Trophoblast cell (in vitro differentiated cells and primary cell): Measurements from ENCODE around the gene PALMD.

Experiments used
- DNase-seq, 2 donors: peaks; one replicate each; pipeline ENCODE4 v3.0.0-alpha.2; 2016
- H2AFZ ChIP-seq: 2 replicates; pipeline ENCODE4 v1.6.1; 2013; ENCODE audit warnings: low read length, moderate library complexity, mild to moderate bottlenecking; ENCODE audit not compliant: insufficient read depth, poor library complexity
- H2AK5ac ChIP-seq: 2 replicates; pipeline ENCODE4 v1.6.1; 2013; ENCODE audit warnings: mild to moderate bottlenecking, low read length
- H2BK120ac ChIP-seq: 2 replicates; pipeline ENCODE4 v1.6.1; 2013; ENCODE audit warnings: low read length, mild to moderate bottlenecking, moderate library complexity; ENCODE audit not compliant: insufficient read depth, poor library complexity
- H2BK12ac ChIP-seq: 2 replicates; pipeline ENCODE4 v1.6.1; 2013; ENCODE audit warnings: mild to moderate bottlenecking, low read length, moderate library complexity
- H2BK5ac ChIP-seq: 2 replicates; pipeline ENCODE4 v1.6.1; 2013; ENCODE audit warnings: low read length, low read depth, moderate library complexity, mild to moderate bottlenecking; ENCODE audit not compliant: poor library complexity
- H3K14ac ChIP-seq: 2 replicates; pipeline ENCODE4 v1.6.1; 2013; ENCODE audit warnings: mild to moderate bottlenecking, low read length
- H3K18ac ChIP-seq: 2 replicates; pipeline ENCODE4 v1.6.1; 2013; ENCODE audit warnings: mild to moderate bottlenecking, low read length
- H3K23ac ChIP-seq: 2 replicates; pipeline ENCODE4 v1.6.1; 2013; ENCODE audit warnings: low read length
- H3K27ac ChIP-seq: 2 replicates; pipeline ENCODE4 v1.5.1; 2013; ENCODE audit warnings: low read depth, mild to moderate bottlenecking, inconsistent platforms, low read length, moderate library complexity
- H3K27me3 ChIP-seq: 2 replicates; pipeline ENCODE4 v1.6.1; 2013; ENCODE audit warnings: inconsistent platforms, mild to moderate bottlenecking, low read length, moderate library complexity; ENCODE audit not compliant: insufficient read depth
- H3K36me3 ChIP-seq, 2 experiments: 1 replicate in 1 of 2; 2 replicates in 1 of 2; pipeline ENCODE4 v1.6.1; 2013; ENCODE audit warnings: low read length in 2 of 2, mild to moderate bottlenecking in 2 of 2, moderate library complexity in 1 of 2; ENCODE audit not compliant: insufficient read depth in 2 of 2, control insufficient read depth in 1 of 2
- H3K4ac ChIP-seq: 2 replicates; pipeline ENCODE4 v1.6.1; 2013; ENCODE audit warnings: low read depth, mild to moderate bottlenecking, low read length, moderate library complexity
- H3K4me1 ChIP-seq, 2 experiments: 1 replicate in 1 of 2; 2 replicates in 1 of 2; pipeline ENCODE4 v1.6.1; 2013; ENCODE audit warnings: low read length in 2 of 2, mild to moderate bottlenecking in 2 of 2, moderate library complexity in 1 of 2; ENCODE audit not compliant: insufficient read depth in 2 of 2, control insufficient read depth in 1 of 2
- H3K4me2 ChIP-seq: 2 replicates; pipeline ENCODE4 v1.6.1; 2013; ENCODE audit warnings: inconsistent platforms, mild to moderate bottlenecking, low read length, moderate library complexity
- H3K4me3 ChIP-seq: 2 replicates; pipeline ENCODE4 v1.5.1; 2013; ENCODE audit warnings: mild to moderate bottlenecking, low read depth, low read length, inconsistent platforms
- H3K79me1 ChIP-seq: one replicate; pipeline ENCODE4 v1.6.1; 2013; ENCODE audit warnings: low read length
- H3K79me2 ChIP-seq: 2 replicates; pipeline ENCODE4 v1.6.1; 2013; ENCODE audit warnings: low read length, mild to moderate bottlenecking; ENCODE audit not compliant: control insufficient read depth, insufficient read depth, poor library complexity
- H3K9ac ChIP-seq: 2 replicates; pipeline ENCODE4 v1.6.1; 2013; ENCODE audit warnings: mild to moderate bottlenecking, low read length
- H3K9me3 ChIP-seq: 2 replicates; pipeline ENCODE4 v1.6.1; 2013; ENCODE audit warnings: low read depth, mild to moderate bottlenecking, control low read depth, inconsistent platforms, low read length; ENCODE audit not compliant: insufficient read depth
- H4K12ac ChIP-seq: 2 replicates; pipeline ENCODE4 v1.6.1; 2013; ENCODE audit warnings: low read depth, mild to moderate bottlenecking, low read length, moderate library complexity
- H4K8ac ChIP-seq: 2 replicates; pipeline ENCODE4 v1.6.1; 2013; ENCODE audit warnings: low read depth, mild to moderate bottlenecking, low read length, moderate library complexity
- H4K91ac ChIP-seq: one replicate; pipeline ENCODE4 v1.6.1; 2013; ENCODE audit warnings: low read depth, mild to moderate bottlenecking, low read length, moderate library complexity
- WGBS: extraction: QIAGEN DNeasy Blood & Tissue Kit; methylation state at CpG from one replicate; pipeline ENCODE4 v1.1.7; 2013; ENCODE audit warnings: missing lambda C conversion rate; ENCODE audit not compliant: insufficient read length, insufficient coverage; ENCODE audit errors: extremely low coverage; 5-methylcytosine and 5-hydroxymethylcytosine counted together

Gene PALMD

DNA sequence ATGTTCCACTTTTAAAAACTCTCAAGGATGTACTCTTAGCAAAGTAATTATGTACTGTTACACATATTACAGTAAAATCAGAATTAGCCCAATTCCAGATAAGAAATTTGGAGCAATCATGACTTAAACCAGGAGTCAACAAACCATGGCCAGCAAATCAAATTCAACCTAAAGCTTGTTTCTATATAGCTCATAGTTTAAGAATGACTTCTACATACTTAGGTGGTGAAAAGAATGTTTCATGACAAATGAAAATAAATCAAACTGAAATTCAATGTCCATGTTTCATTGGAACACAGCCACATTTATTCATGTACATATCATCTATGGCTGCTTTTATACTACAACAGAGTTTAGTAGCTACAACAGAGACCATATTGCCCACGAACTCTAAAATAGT lies 85.5 kb downstream of the PALMD start:
- Histone ChIP-seq H3K4me2 (no peak overlapping the region), H4K12ac (no peak overlapping the region), H2BK120ac (no peak overlapping the region), H2BK5ac (no peak overlapping the region), H3K36me3 (peaks cover 1 to 2% of the 10 kb centered on the region in 2 experiments), H3K9me3 (no peaks in the 10 kb centered on the region), H3K27ac (no peak overlapping the region), H4K91ac (no peak overlapping the region), H4K8ac (no peak overlapping the region), H3K23ac (no peak overlapping the region), H3K18ac (no peak overlapping the region), H3K9ac (no peak overlapping the region), H2AFZ (no peak overlapping the region), H3K14ac (no peak overlapping the region), H3K4me3 (no peak overlapping the region), H3K4ac (no peak overlapping the region), H2AK5ac (no peak overlapping the region), H3K79me2 (no peaks in the 10 kb centered on the region), H2BK12ac (no peak overlapping the region), H3K79me1 (no peaks in the 10 kb centered on the region), H3K4me1 (no peaks in the 10 kb centered on the region), H3K27me3 (no peaks in the 10 kb centered on the region)
- no CpG with 5 or more reads among the region's 1 CpG for WGBS
- DNase-seq = no peak

DNA sequence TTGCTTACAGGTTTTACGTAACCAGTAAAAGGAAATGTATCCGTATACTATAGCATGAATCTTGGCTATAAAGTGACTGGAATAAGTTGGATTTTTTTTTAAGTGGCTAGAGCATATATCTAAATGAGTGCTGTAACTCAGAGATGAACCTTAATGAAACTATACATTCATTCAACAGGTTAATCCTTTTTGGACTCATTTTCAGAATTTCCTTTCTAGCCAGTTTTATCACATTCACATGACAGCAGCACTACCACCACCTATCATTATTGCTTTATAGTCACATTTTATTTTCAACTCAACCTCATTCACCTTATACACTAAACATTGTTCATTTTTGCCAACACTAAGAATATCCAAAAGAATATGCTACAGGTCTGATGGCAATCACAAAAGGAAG lies 89.9 kb downstream of the PALMD start:
- Histone ChIP-seq H3K23ac (no peak overlapping the region), H3K9ac (no peak overlapping the region), H3K79me1 (no peaks in the 10 kb centered on the region), H3K4me1 (no peaks in the 10 kb centered on the region), H2AFZ (no peak overlapping the region), H3K4ac (no peak overlapping the region), H4K12ac (no peak overlapping the region), H2BK12ac (no peak overlapping the region), H3K79me2 (no peaks in the 10 kb centered on the region), H3K27me3 (no peaks in the 10 kb centered on the region), H4K8ac (no peak overlapping the region), H3K14ac (no peak overlapping the region), H3K18ac (no peak overlapping the region), H3K4me2 (no peak overlapping the region), H2BK5ac (no peak overlapping the region), H3K4me3 (no peak overlapping the region), H3K9me3 (no peaks in the 10 kb centered on the region), H2AK5ac (no peak overlapping the region), H2BK120ac (no peak overlapping the region), H3K27ac (no peak overlapping the region), H4K91ac (no peak overlapping the region), H3K36me3 (peaks cover 4 to 5% of the 10 kb centered on the region in 2 experiments)
- DNase-seq = no peak
- WGBS = no CpG with 5 or more reads among the region's 2 CpGs

DNA sequence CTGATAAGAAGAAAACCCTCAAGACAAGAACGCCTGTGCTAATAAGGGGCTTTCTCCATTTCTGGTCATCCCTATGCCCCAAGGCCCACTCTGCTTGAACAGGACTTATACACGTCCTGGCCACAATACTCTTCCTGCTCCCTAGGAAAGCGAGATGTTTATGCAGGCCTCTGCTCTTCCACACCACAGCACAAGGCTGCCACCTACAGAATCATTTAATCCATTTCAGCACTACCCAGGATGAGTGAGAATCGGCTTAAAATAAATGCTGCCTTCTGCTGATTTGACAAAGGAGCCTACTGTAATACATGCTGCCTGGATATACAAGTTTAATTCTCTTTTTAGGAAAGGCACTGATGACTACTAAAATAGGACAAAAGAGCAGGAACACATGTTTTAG lies 91.1 kb downstream of the PALMD start:
- H3K18ac ChIP-seq = no peak overlapping the region
- no peak overlapping the region for H3K23ac ChIP-seq
- no peaks in the 10 kb centered on the region for H3K4me1 ChIP-seq
- H2BK120ac ChIP-seq = no peak overlapping the region
- H3K79me1 ChIP-seq = no peaks in the 10 kb centered on the region
- H3K27ac ChIP-seq = no peak overlapping the region
- peak; percentile 2 to 38 for DNase-seq
- H4K12ac ChIP-seq = no peak overlapping the region
- H3K27me3 ChIP-seq = no peaks in the 10 kb centered on the region
- WGBS = no CpG with 5 or more reads among the region's 4 CpGs
- no peak overlapping the region for H2AK5ac ChIP-seq
- no peak overlapping the region for H3K14ac ChIP-seq
- H3K4me3 ChIP-seq = no peak overlapping the region
- H3K4me2 ChIP-seq = no peak overlapping the region
- peaks cover 5 to 6% of the 10 kb centered on the region in 2 experiments for H3K36me3 ChIP-seq
- no peak overlapping the region for H2BK5ac ChIP-seq
- H4K8ac ChIP-seq = peak overlapping the region; percentile 60
- no peak overlapping the region for H3K9ac ChIP-seq
- no peak overlapping the region for H2BK12ac ChIP-seq
- no peaks in the 10 kb centered on the region for H3K9me3 ChIP-seq
- H3K4ac ChIP-seq = no peak overlapping the region
- H4K91ac ChIP-seq = no peak overlapping the region
- no peak overlapping the region for H2AFZ ChIP-seq
- H3K79me2 ChIP-seq = no peaks in the 10 kb centered on the region

DNA sequence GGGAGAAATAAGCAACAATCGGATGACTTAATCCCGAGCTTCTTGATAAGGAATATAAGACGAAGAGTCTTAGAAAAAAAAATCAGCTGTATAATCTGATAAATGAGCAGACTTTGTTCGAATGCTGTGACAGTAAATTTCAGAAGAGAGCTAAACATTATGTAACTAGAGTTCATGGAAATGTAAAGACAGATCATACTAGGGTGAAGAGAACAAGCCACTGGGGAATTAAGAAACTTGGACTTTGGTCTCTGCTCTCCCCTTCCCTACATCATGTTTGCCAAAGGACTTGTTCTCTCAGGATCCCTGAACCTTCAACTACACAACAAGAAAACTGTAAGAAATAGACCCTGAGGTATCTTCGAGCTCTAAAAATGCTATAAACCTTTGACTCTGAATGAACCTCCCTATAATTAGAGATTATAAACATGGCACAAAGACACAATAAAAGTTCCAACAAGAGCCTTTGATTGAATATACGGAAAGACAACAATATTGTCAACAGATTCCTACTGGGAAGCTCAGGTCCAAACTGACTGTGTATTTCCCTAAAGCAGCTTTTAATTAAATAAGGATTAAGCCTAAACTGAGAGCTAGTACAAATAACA lies 93.0 kb downstream of the PALMD start:
- H3K9ac ChIP-seq = no peak overlapping the region
- no peak overlapping the region for H2AFZ ChIP-seq
- H3K4me1 ChIP-seq = no peaks in the 10 kb centered on the region
- H3K79me2 ChIP-seq = no peaks in the 10 kb centered on the region
- H3K9me3 ChIP-seq = no peaks in the 10 kb centered on the region
- no peaks in the 10 kb centered on the region for H3K27me3 ChIP-seq
- H3K18ac ChIP-seq = no peak overlapping the region
- H3K4me2 ChIP-seq = no peak overlapping the region
- H3K4ac ChIP-seq = no peak overlapping the region
- H3K27ac ChIP-seq = no peak overlapping the region
- H4K91ac ChIP-seq = no peak overlapping the region
- H3K4me3 ChIP-seq = no peak overlapping the region
- H3K36me3 ChIP-seq = peaks cover 5 to 6% of the 10 kb centered on the region in 2 experiments
- no peak overlapping the region for H4K8ac ChIP-seq
- no peak overlapping the region for H2BK5ac ChIP-seq
- no peak overlapping the region for H4K12ac ChIP-seq
- H3K23ac ChIP-seq = no peak overlapping the region
- H3K14ac ChIP-seq = no peak overlapping the region
- no CpG with 5 or more reads among the region's 6 CpGs for WGBS
- DNase-seq = no peak
- no peak overlapping the region for H2AK5ac ChIP-seq
- no peak overlapping the region for H2BK120ac ChIP-seq
- no peaks in the 10 kb centered on the region for H3K79me1 ChIP-seq
- no peak overlapping the region for H2BK12ac ChIP-seq
